ENCODE measurements around the gene LYRM7. TPM values are rescaled to one million over a fixed set of nuclear protein-coding genes. Genes with fewer than 3 reads are reported as not detected.

LYRM7 gene
- total RNA-seq, 1 donor from 2014 or later = 13.6 TPM

GRCh38 chr5:131214609-131215227 is 44.0 kb downstream of the LYRM7 start:
- Histone ChIP-seq H3K27ac (ENCODE audit: low read depth, low read length) (no peak overlapping the region), H3K36me3 (ENCODE audit: control insufficient read depth in 3 of 3, insufficient read depth in 3 of 3, low read length in 3 of 3) (no peaks in the 10 kb centered on the region), H3K4me1 (ENCODE audit: control insufficient read depth in 3 of 3, insufficient read depth in 3 of 3, low read length in 3 of 3) (no peaks in the 10 kb centered on the region), H3K9ac (ENCODE audit: low read depth in 1 of 3, low read length in 3 of 3) (no peak overlapping the region), H3K4me3 (ENCODE audit: low read length in 3 of 3) (no peak overlapping the region), H3K9me3 (ENCODE audit: control insufficient read depth in 3 of 3, low read length in 3 of 3) (no peaks in the 10 kb centered on the region), H3K27me3 (ENCODE audit: control insufficient read depth in 3 of 3, insufficient read depth in 3 of 3, low read length in 3 of 3) (no peaks in the 10 kb centered on the region)

DNA sequence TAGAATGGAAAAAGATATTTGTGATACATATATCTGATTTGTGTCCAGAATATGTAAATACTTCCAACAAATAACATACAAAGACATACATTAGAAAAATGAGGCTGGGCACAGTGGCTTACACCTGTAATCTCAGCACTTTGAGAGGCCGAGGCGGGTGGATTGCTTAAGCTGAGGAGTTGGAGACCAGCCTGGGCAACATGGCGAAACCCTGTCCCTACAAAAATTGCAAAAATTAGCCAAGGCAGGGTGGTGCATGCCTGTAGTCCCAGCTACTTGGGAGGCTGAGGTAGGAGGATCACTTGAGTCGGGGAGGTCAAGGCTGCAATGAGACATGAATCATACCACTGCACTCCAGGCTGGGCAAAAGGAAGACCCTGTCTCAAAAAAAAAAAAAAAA is 47.0 kb downstream of the LYRM7 start:
- no peaks in the 10 kb centered on the region for H3K4me1 ChIP-seq (ENCODE audit: control insufficient read depth in 3 of 3, insufficient read depth in 3 of 3, low read length in 3 of 3)
- H3K9ac ChIP-seq (ENCODE audit: low read depth in 1 of 3, low read length in 3 of 3) = no peak overlapping the region
- H3K27ac ChIP-seq (ENCODE audit: low read depth, low read length) = no peak overlapping the region
- no peaks in the 10 kb centered on the region for H3K9me3 ChIP-seq (ENCODE audit: control insufficient read depth in 3 of 3, low read length in 3 of 3)
- H3K4me3 ChIP-seq (ENCODE audit: low read length in 3 of 3) = no peak overlapping the region
- no peaks in the 10 kb centered on the region for H3K36me3 ChIP-seq (ENCODE audit: control insufficient read depth in 3 of 3, insufficient read depth in 3 of 3, low read length in 3 of 3)
- no peaks in the 10 kb centered on the region for H3K27me3 ChIP-seq (ENCODE audit: control insufficient read depth in 3 of 3, insufficient read depth in 3 of 3, low read length in 3 of 3)

- Histone ChIP-seq H3K27me3 (ENCODE audit: control insufficient read depth in 3 of 3, insufficient read depth in 3 of 3, low read length in 3 of 3) (no peaks in the 10 kb centered on the region), H3K27ac (ENCODE audit: low read depth, low read length) (no peak overlapping the region), H3K4me1 (ENCODE audit: control insufficient read depth in 3 of 3, insufficient read depth in 3 of 3, low read length in 3 of 3) (no peaks in the 10 kb centered on the region), H3K36me3 (ENCODE audit: control insufficient read depth in 3 of 3, insufficient read depth in 3 of 3, low read length in 3 of 3) (no peaks in the 10 kb centered on the region), H3K4me3 (ENCODE audit: low read length in 3 of 3) (no peak overlapping the region), H3K9ac (ENCODE audit: low read depth in 1 of 3, low read length in 3 of 3) (no peak overlapping the region), H3K9me3 (ENCODE audit: control insufficient read depth in 3 of 3, low read length in 3 of 3) (no peaks in the 10 kb centered on the region)
Measured at GRCh38 chr5:131218392-131218791, 47.6 kb downstream of the LYRM7 start.

DNA sequence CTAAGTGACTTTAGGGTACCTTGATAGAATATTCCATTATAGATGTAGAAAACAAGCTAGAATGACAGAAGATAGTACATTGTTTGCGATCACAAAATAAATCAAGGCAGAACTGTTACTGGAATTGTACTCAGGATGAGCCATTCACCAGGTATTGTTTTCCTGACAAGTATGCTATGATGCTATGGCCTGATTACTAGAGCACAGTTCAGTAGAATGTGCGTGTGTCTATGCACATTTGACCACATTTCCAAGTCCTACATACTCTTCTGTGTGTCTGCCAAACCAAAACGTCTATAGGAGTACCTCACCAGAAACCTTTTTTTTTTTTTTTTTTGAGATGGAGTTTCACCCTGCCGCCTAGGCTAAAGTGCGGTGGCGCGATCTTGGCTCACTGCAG is 49.8 kb downstream of the LYRM7 start:
- Histone ChIP-seq H3K4me3 (ENCODE audit: low read length in 3 of 3) (no peak overlapping the region), H3K27me3 (ENCODE audit: control insufficient read depth in 3 of 3, insufficient read depth in 3 of 3, low read length in 3 of 3) (no peaks in the 10 kb centered on the region), H3K36me3 (ENCODE audit: control insufficient read depth in 3 of 3, insufficient read depth in 3 of 3, low read length in 3 of 3) (no peaks in the 10 kb centered on the region), H3K9me3 (ENCODE audit: control insufficient read depth in 3 of 3, low read length in 3 of 3) (no peaks in the 10 kb centered on the region), H3K4me1 (ENCODE audit: control insufficient read depth in 3 of 3, insufficient read depth in 3 of 3, low read length in 3 of 3) (no peaks in the 10 kb centered on the region), H3K9ac (ENCODE audit: low read depth in 1 of 3, low read length in 3 of 3) (no peak overlapping the region), H3K27ac (ENCODE audit: low read depth, low read length) (no peak overlapping the region)

DNA sequence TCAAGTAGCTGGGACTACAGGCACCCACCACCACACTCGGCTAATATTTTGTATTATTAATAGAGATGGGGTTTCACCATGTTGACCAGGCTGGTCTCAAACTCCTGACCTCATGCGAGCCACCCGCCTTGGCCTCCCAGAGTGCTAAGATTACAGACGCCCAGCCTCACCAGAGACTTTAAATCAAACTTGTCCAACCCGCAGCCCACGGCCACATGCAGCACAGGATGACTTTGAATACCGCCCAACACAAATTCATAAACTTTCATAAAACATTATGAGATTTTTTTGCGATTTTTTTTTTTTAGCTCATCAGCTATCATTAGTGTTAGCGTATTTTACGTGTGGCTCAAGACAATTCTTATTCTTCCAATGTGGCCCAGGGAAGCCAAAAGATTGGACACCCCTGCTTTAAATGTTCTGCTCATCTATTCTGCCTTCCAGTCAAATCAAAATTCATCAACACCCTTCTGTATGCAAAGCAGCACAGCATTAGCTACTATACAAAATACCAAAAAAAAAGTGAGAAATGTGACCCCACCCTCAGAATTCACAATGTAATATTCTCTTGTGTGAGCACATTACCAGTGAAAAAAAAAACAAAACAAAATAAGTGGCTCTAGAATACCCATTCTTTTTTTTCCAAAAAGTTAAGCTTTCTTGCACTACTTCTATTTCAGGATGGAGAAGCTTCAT is 50.4 kb downstream of the LYRM7 start:
- Histone ChIP-seq H3K4me1 (ENCODE audit: control insufficient read depth in 3 of 3, insufficient read depth in 3 of 3, low read length in 3 of 3) (no peaks in the 10 kb centered on the region), H3K36me3 (ENCODE audit: control insufficient read depth in 3 of 3, insufficient read depth in 3 of 3, low read length in 3 of 3) (no peaks in the 10 kb centered on the region), H3K27me3 (ENCODE audit: control insufficient read depth in 3 of 3, insufficient read depth in 3 of 3, low read length in 3 of 3) (no peaks in the 10 kb centered on the region), H3K9ac (ENCODE audit: low read depth in 1 of 3, low read length in 3 of 3) (no peak overlapping the region), H3K27ac (ENCODE audit: low read depth, low read length) (no peak overlapping the region), H3K4me3 (ENCODE audit: low read length in 3 of 3) (no peak overlapping the region), H3K9me3 (ENCODE audit: control insufficient read depth in 3 of 3, low read length in 3 of 3) (no peaks in the 10 kb centered on the region)

GRCh38 chr5:131221888-131222287 is 51.1 kb downstream of the LYRM7 start:
- no peak overlapping the region for H3K9ac ChIP-seq (ENCODE audit: low read depth in 1 of 3, low read length in 3 of 3)
- no peaks in the 10 kb centered on the region for H3K27me3 ChIP-seq (ENCODE audit: control insufficient read depth in 3 of 3, insufficient read depth in 3 of 3, low read length in 3 of 3)
- H3K27ac ChIP-seq (ENCODE audit: low read depth, low read length) = no peak overlapping the region
- no peaks in the 10 kb centered on the region for H3K4me1 ChIP-seq (ENCODE audit: control insufficient read depth in 3 of 3, insufficient read depth in 3 of 3, low read length in 3 of 3)
- no peaks in the 10 kb centered on the region for H3K9me3 ChIP-seq (ENCODE audit: control insufficient read depth in 3 of 3, low read length in 3 of 3)
- no peak overlapping the region for H3K4me3 ChIP-seq (ENCODE audit: low read length in 3 of 3)
- no peaks in the 10 kb centered on the region for H3K36me3 ChIP-seq (ENCODE audit: control insufficient read depth in 3 of 3, insufficient read depth in 3 of 3, low read length in 3 of 3)

DNA sequence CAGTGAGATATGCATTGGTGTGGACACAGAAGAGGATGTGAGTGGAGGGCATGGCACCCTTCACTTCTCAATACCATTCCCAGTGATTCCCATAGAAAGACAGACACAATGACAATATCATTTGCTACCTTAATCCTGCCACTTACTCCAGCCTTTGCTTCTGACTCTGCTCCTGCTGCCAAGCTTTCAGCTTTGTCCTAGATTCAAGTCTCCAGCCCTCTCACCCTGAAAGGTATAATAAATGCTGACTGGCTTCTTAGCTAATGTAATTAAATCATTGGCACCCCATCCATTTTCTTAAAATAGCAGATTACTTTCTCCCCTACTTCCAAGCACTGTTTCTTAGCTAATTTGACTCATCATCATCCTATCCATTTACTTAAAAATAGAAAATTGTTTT is 52.0 kb downstream of the LYRM7 start:
- no peaks in the 10 kb centered on the region for H3K4me1 ChIP-seq (ENCODE audit: control insufficient read depth in 3 of 3, insufficient read depth in 3 of 3, low read length in 3 of 3)
- H3K27ac ChIP-seq (ENCODE audit: low read depth, low read length) = no peak overlapping the region
- H3K4me3 ChIP-seq (ENCODE audit: low read length in 3 of 3) = no peak overlapping the region
- H3K9me3 ChIP-seq (ENCODE audit: control insufficient read depth in 3 of 3, low read length in 3 of 3) = no peaks in the 10 kb centered on the region
- no peak overlapping the region for H3K9ac ChIP-seq (ENCODE audit: low read depth in 1 of 3, low read length in 3 of 3)
- no peaks in the 10 kb centered on the region for H3K36me3 ChIP-seq (ENCODE audit: control insufficient read depth in 3 of 3, insufficient read depth in 3 of 3, low read length in 3 of 3)
- no peaks in the 10 kb centered on the region for H3K27me3 ChIP-seq (ENCODE audit: control insufficient read depth in 3 of 3, insufficient read depth in 3 of 3, low read length in 3 of 3)

GRCh38 chr5:131223751-131224386 is 53.1 kb downstream of the LYRM7 start:
- H3K27ac ChIP-seq (ENCODE audit: low read depth, low read length) = no peak overlapping the region
- H3K9me3 ChIP-seq (ENCODE audit: control insufficient read depth in 3 of 3, low read length in 3 of 3) = no peaks in the 10 kb centered on the region
- H3K4me3 ChIP-seq (ENCODE audit: low read length in 3 of 3) = no peak overlapping the region
- no peaks in the 10 kb centered on the region for H3K36me3 ChIP-seq (ENCODE audit: control insufficient read depth in 3 of 3, insufficient read depth in 3 of 3, low read length in 3 of 3)
- H3K27me3 ChIP-seq (ENCODE audit: control insufficient read depth in 3 of 3, insufficient read depth in 3 of 3, low read length in 3 of 3) = no peaks in the 10 kb centered on the region
- no peak overlapping the region for H3K9ac ChIP-seq (ENCODE audit: low read depth in 1 of 3, low read length in 3 of 3)
- H3K4me1 ChIP-seq (ENCODE audit: control insufficient read depth in 3 of 3, insufficient read depth in 3 of 3, low read length in 3 of 3) = no peaks in the 10 kb centered on the region

GRCh38 chr5:131224387-131225201 is 53.9 kb downstream of the LYRM7 start:
- Histone ChIP-seq H3K9me3 (ENCODE audit: control insufficient read depth in 3 of 3, low read length in 3 of 3) (no peaks in the 10 kb centered on the region), H3K4me3 (ENCODE audit: low read length in 3 of 3) (no peak overlapping the region), H3K27me3 (ENCODE audit: control insufficient read depth in 3 of 3, insufficient read depth in 3 of 3, low read length in 3 of 3) (no peaks in the 10 kb centered on the region), H3K9ac (ENCODE audit: low read depth in 1 of 3, low read length in 3 of 3) (no peak overlapping the region), H3K4me1 (ENCODE audit: control insufficient read depth in 3 of 3, insufficient read depth in 3 of 3, low read length in 3 of 3) (no peaks in the 10 kb centered on the region), H3K27ac (ENCODE audit: low read depth, low read length) (no peak overlapping the region), H3K36me3 (ENCODE audit: control insufficient read depth in 3 of 3, insufficient read depth in 3 of 3, low read length in 3 of 3) (no peaks in the 10 kb centered on the region)

Data from skeletal muscle tissue (tissue), 4 donors.